Smooth muscle cell (in vitro differentiated cells): Measurements from ENCODE around the gene ADGRV1. TPM values are rescaled to one million over a fixed set of nuclear protein-coding genes. Genes with fewer than 3 reads are reported as not detected.

ENCODE experiments used
- DNase-seq: peaks from one replicate; lab custom pipeline; 2025; ENCODE audit not compliant: unreplicated experiment; lab: John Stamatoyannopoulos, UW
- H2AFZ ChIP-seq: fragments of 200-600 bp; sonication (generic); 2 replicates; pipeline ENCODE4 v1.6.0; 2016; ENCODE audit warnings: antibody characterized with exemption, low read depth, mild to moderate bottlenecking
- H3F3A ChIP-seq: fragments of 200-600 bp; sonication (generic); 2 replicates; pipeline ENCODE4 v1.6.0; 2017; ENCODE audit warnings: antibody characterized with exemption, low read depth
- H3K27ac ChIP-seq: fragments of 200-600 bp; sonication (generic); 2 replicates; pipeline ENCODE4 v1.5.1; 2016; ENCODE audit warnings: low read depth, mild to moderate bottlenecking
- H3K27me3 ChIP-seq: fragments of 200-600 bp; sonication (generic); 2 replicates; pipeline ENCODE4 v1.6.1; 2016; ENCODE audit warnings: low read depth, mild to moderate bottlenecking
- H3K36me3 ChIP-seq: fragments of 200-600 bp; sonication (generic); 2 replicates; pipeline ENCODE4 v1.5.1; 2016; ENCODE audit warnings: low read depth
- H3K4me1 ChIP-seq: fragments of 200-600 bp; sonication (generic); 2 replicates; pipeline ENCODE4 v1.5.1; 2016; ENCODE audit warnings: low read depth
- H3K4me2 ChIP-seq: fragments of 200-600 bp; sonication (generic); 2 replicates; pipeline ENCODE4 v1.6.0; 2016; ENCODE audit warnings: mild to moderate bottlenecking
- H3K4me3 ChIP-seq: fragments of 200-600 bp; sonication (generic); 2 replicates; pipeline ENCODE4 v1.5.1; 2016; ENCODE audit warnings: mild to moderate bottlenecking
- H3K79me2 ChIP-seq: fragments of 200-600 bp; sonication (generic); 2 replicates; pipeline ENCODE4 v1.6.0; 2016; ENCODE audit warnings: low read depth, mild to moderate bottlenecking
- H3K9ac ChIP-seq: fragments of 200-600 bp; sonication (generic); 2 replicates; pipeline ENCODE4 v1.6.0; 2016; ENCODE audit warnings: low read depth
- H3K9me3 ChIP-seq: fragments of 200-600 bp; sonication (generic); replicated peaks from 2 replicates; pipeline ENCODE4 v1.5.1; 2016; ENCODE audit warnings: low read depth
- H4K20me1 ChIP-seq: fragments of 200-600 bp; sonication (generic); 2 replicates; pipeline ENCODE4 v1.6.0; 2016; ENCODE audit warnings: low read depth
- CTCF ChIP-seq: fragments of 200-600 bp; sonication (generic); IDR thresholded peaks from 2 replicates; pipeline ENCODE4 v1.5.1; 2017; ENCODE audit warnings: borderline replicate concordance, mild to moderate bottlenecking, antibody characterized with exemption; ENCODE audit not compliant: insufficient read depth, poor library complexity, severe bottlenecking
- WGBS: methylation state at CpG from one replicate; pipeline ENCODE4 v1.1.7; 2016; ENCODE audit warnings: low lambda C conversion rate; 5-methylcytosine and 5-hydroxymethylcytosine counted together
- polyA plus RNA-seq: library from polyadenylated mRNA; unstranded; fragments of >200 nt; fragmentation: Nextera tagmentation; extraction: Ambion mirVana; gene quantifications from 2 replicates; pipeline ENCODE4 v1.2.1, GENCODE V29; 2016
- total RNA-seq: library from RNA; depleted of rRNA; stranded (reverse); fragments of >200 nt; gene quantifications from 2 replicates; pipeline ENCODE4 v1.2.3, GENCODE V29; 2014

ADGRV1 gene
- total and polyA plus RNA-seq, 2 experiments from 2014 or later: 16.8 to 17.7 TPM

- peaks cover 4% of the 10 kb centered on the region for H3F3A ChIP-seq
- H3K9me3 ChIP-seq: no peaks in the 10 kb centered on the region
- H3K27me3 ChIP-seq: no peaks in the 10 kb centered on the region
- H4K20me1 ChIP-seq: no peaks in the 10 kb centered on the region
- peak overlapping the region; percentile 66 for H3K4me2 ChIP-seq
- H3K27ac ChIP-seq: peak overlapping the region; percentile 44
- peak overlapping the region; percentile 80 for H2AFZ ChIP-seq
- TF ChIP-seq CTCF: no peak
- no peak for DNase-seq
- no peaks in the 10 kb centered on the region for H3K36me3 ChIP-seq
- no peak overlapping the region for H3K4me3 ChIP-seq
- peaks cover 14% of the 10 kb centered on the region for H3K4me1 ChIP-seq
- 37% methylated on average over 3 of the region's 3 CpGs for WGBS
- H3K9ac ChIP-seq: no peak overlapping the region
- no peaks in the 10 kb centered on the region for H3K79me2 ChIP-seq
These were observed 539.9 kb downstream of the ADGRV1 start for GRCh38 chr5:91098541-91098940.

- H3K9ac ChIP-seq: no peak overlapping the region
- peak; percentile 69 for TF ChIP-seq CTCF
- H3F3A ChIP-seq: no peaks in the 10 kb centered on the region
- H3K27ac ChIP-seq: no peak overlapping the region
- no peaks in the 10 kb centered on the region for H3K36me3 ChIP-seq
- no peaks in the 10 kb centered on the region for H3K79me2 ChIP-seq
- H3K4me2 ChIP-seq: no peak overlapping the region
- H2AFZ ChIP-seq: no peak overlapping the region
- H4K20me1 ChIP-seq: no peaks in the 10 kb centered on the region
- no peak for DNase-seq
- no peaks in the 10 kb centered on the region for H3K9me3 ChIP-seq
- peaks cover 14% of the 10 kb centered on the region for H3K4me1 ChIP-seq
- no peak overlapping the region for H3K4me3 ChIP-seq
- no peaks in the 10 kb centered on the region for H3K27me3 ChIP-seq
- 67% methylated on average over 8 of the region's 8 CpGs for WGBS
These were observed 543.2 kb downstream of the ADGRV1 start for GRCh38 chr5:91101600-91102379.

- WGBS: 82% methylated on average over 6 of the region's 6 CpGs
- no peak overlapping the region for H3K4me3 ChIP-seq
- no peak overlapping the region for H3K9ac ChIP-seq
- H2AFZ ChIP-seq: no peak overlapping the region
- no peak for TF ChIP-seq CTCF
- no peaks in the 10 kb centered on the region for H3F3A ChIP-seq
- H3K79me2 ChIP-seq: no peaks in the 10 kb centered on the region
- DNase-seq: no peak
- H4K20me1 ChIP-seq: no peaks in the 10 kb centered on the region
- no peaks in the 10 kb centered on the region for H3K36me3 ChIP-seq
- H3K4me2 ChIP-seq: no peak overlapping the region
- H3K4me1 ChIP-seq: peaks cover 4% of the 10 kb centered on the region
- H3K27ac ChIP-seq: no peak overlapping the region
- no peaks in the 10 kb centered on the region for H3K9me3 ChIP-seq
- no peaks in the 10 kb centered on the region for H3K27me3 ChIP-seq
These were observed 544.9 kb downstream of the ADGRV1 start for GRCh38 chr5:91103353-91104061.
